Measurements from ENCODE around the gene ZFPM1. TPM values are rescaled to one million over a fixed set of nuclear protein-coding genes. Genes with fewer than 3 reads are reported as not detected.

Gene ZFPM1
- total and polyA plus RNA-seq, 4 donors: 0.88 to 8.8 (median 3.0) TPM

DNA sequence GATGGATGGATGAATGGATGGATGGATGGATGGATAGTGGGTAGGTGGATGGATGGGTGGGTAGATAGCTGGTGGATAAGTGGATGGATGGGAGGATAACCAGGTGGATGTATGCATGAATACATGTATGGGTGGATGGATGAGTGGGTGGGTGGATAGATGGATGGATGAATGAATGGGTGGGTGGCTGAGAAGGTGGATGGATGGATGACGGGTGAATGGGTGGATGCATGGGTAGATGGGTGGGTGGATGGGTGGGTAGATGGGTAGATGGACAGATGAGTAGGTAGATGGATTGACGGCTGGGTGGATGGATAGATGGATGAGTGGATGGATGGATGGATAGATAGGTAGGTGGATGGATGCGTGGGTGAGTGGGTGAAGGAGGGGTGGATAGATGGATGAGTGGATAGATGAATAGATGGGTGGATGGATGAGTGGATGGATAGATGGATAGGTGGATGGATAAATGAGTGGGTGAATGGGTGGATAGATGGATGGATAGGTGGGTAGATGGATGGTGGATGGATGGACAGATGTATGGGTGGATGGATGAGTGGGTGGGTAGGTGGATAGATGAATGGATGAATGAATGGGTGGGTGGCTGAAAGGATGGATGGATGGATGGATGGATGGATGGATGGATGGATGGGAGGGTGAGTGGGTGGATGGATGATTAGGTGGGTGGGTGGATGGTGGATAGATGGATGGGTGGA, 67.0 kb downstream of the ZFPM1 start:
- intact Hi-C loops (cut with DNase I): no loop called here
- no peak overlapping the region for H3K4me3 ChIP-seq (ENCODE audit: low read length in 2 of 2)
- 98 to 99% methylated on average over 3 of the region's 3 CpGs for WGBS, 2 donors
- no peak overlapping the region for H3K27ac ChIP-seq (ENCODE audit: low read depth in 1 of 2, low read length in 2 of 2)
- DNase-seq (no peak), ATAC-seq (ENCODE audit: low FRiP score) (no peak)
- H3K27me3 ChIP-seq (ENCODE audit: control insufficient read depth in 1 of 2, insufficient read depth in 2 of 2, low read length in 1 of 2): no peaks in the 10 kb centered on the region
- no peaks in the 10 kb centered on the region for H3K36me3 ChIP-seq (ENCODE audit: control insufficient read depth in 1 of 2, insufficient read depth in 2 of 2, low read length in 1 of 2)
- H3K4me1 ChIP-seq (ENCODE audit: control insufficient read depth in 1 of 2, insufficient read depth in 2 of 2, low read length in 2 of 2): no peaks in the 10 kb centered on the region
- no peaks in the 10 kb centered on the region for H3K9me3 ChIP-seq (ENCODE audit: control insufficient read depth, low read length)

DNA sequence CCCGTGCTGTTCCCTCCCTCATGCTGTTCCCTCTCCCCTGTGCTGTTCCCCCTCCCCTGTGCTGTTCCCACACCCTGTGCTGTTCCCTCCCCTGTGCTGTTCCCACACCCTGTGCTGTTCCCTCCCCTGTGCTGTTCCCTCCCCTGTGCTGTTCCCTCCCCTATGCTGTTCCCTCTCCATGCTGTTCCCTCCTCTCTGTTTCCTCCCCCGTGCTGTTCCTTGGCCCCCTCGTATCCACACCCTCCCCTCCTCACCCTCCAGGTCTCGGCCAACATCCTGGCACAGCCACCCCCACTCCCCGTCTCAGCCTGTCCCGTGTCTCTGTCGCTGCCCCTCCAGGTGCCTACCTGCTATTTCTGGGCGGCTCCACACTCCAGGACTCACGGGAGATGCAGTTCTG, 68.6 kb downstream of the ZFPM1 start:
- H3K36me3 ChIP-seq (ENCODE audit: control insufficient read depth in 1 of 2, insufficient read depth in 2 of 2, low read length in 1 of 2): no peaks in the 10 kb centered on the region
- no peaks in the 10 kb centered on the region for H3K9me3 ChIP-seq (ENCODE audit: control insufficient read depth, low read length)
- no peaks in the 10 kb centered on the region for H3K4me1 ChIP-seq (ENCODE audit: control insufficient read depth in 1 of 2, insufficient read depth in 2 of 2, low read length in 2 of 2)
- H3K27ac ChIP-seq (ENCODE audit: low read depth in 1 of 2, low read length in 2 of 2): no peak overlapping the region
- intact Hi-C loops (cut with DNase I): no loop called here
- H3K4me3 ChIP-seq (ENCODE audit: low read length in 2 of 2): no peak overlapping the region
- DNase-seq (no peak), ATAC-seq (ENCODE audit: low FRiP score) (no peak)
- H3K27me3 ChIP-seq (ENCODE audit: control insufficient read depth in 1 of 2, insufficient read depth in 2 of 2, low read length in 1 of 2): no peaks in the 10 kb centered on the region
- 86 to 87% methylated on average over 9 of the region's 9 CpGs for WGBS, 2 donors

DNA sequence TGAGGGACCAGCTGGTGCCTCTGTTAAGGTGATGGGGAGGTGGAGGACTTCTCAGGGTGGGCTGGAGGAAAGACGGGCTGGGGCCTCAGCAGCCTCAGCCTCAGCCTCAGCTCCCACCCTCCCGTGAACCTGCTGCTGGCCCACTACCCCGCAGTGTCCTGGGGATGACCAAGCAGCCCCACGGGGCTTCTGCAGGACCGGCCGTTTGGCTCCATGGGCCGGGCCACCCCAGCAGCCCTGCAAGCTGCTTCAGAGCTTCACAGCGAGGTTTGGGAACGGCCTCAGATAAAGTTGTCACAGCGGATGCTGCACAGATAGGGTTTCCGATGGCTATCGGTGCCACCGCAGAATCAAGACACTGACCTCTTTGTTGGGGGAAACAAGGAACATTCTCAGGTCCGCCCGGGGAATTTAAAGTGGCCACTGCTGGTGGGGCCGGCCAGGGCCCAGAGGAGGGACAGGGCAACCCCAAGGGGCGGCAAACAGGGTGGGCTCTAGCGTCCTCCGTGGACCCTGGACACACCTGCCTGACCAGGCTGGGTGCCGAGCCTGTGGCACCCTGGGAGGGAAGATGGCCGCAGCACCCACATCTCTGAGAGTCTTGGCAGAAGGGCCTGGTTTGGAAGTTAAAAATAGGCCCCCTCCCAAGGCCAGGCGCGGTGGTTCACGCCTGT, 69.3 kb downstream of the ZFPM1 start:
- H3K27ac ChIP-seq (ENCODE audit: low read depth in 1 of 2, low read length in 2 of 2): no peak overlapping the region
- H3K36me3 ChIP-seq (ENCODE audit: control insufficient read depth in 1 of 2, insufficient read depth in 2 of 2, low read length in 1 of 2): no peaks in the 10 kb centered on the region
- no peaks in the 10 kb centered on the region for H3K27me3 ChIP-seq (ENCODE audit: control insufficient read depth in 1 of 2, insufficient read depth in 2 of 2, low read length in 1 of 2)
- ATAC-seq (ENCODE audit: low FRiP score) (no peak), DNase-seq (no peak)
- no peak overlapping the region for H3K4me3 ChIP-seq (ENCODE audit: low read length in 2 of 2)
- H3K4me1 ChIP-seq (ENCODE audit: control insufficient read depth in 1 of 2, insufficient read depth in 2 of 2, low read length in 2 of 2): no peaks in the 10 kb centered on the region
- intact Hi-C loops (cut with DNase I): no loop called here
- 84% methylated on average over 24 of the region's 24 CpGs for WGBS, 2 donors
- no peaks in the 10 kb centered on the region for H3K9me3 ChIP-seq (ENCODE audit: control insufficient read depth, low read length)

DNA sequence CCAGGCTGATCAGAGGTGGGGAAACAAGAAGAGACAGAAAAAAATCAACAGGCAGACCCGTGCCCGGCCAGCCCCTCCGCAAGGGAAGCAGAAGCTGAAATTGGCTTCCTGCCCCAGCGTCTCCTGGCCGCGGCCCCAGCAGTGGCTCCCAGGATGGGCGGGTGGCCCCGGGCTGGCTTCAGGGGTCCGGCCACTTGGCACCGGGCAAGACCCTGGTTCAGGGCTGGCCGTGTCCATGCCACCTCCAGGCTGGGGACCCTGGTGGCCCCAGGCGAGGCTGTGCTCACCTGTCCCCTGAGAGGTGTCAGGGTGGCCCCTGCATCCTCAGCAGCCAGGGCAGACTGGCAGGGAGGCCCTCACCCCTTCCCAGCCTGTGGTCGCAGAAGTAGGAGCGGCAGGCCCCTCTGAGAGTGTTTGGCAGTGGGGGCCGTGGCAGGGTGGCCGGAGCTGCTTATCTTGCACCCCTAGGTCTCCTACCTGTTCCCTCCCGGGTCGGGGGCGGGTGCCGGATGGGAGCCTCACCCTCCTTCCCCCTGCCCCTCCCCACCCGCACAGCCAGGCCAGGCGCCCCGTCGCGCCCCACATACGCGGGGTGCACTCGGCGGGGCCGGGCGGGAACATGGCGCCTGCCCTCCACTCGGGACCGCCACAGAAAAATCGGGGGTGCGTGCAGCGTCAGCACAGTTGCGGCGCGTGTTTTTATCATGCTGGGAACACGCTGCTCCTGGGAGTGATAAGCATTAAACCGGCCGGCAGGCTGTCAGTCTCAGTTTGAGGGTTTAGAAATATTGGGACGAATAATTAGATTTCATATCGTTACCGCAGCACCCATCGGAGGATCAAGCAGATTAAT, 70.5 kb downstream of the ZFPM1 start:
- Histone ChIP-seq H3K36me3 (ENCODE audit: control insufficient read depth in 1 of 2, insufficient read depth in 2 of 2, low read length in 1 of 2) (no peaks in the 10 kb centered on the region), H3K27ac (ENCODE audit: low read depth in 1 of 2, low read length in 2 of 2) (no peak overlapping the region), H3K27me3 (ENCODE audit: control insufficient read depth in 1 of 2, insufficient read depth in 2 of 2, low read length in 1 of 2) (no peaks in the 10 kb centered on the region), H3K4me3 (ENCODE audit: low read length in 2 of 2) (no peak overlapping the region), H3K4me1 (ENCODE audit: control insufficient read depth in 1 of 2, insufficient read depth in 2 of 2, low read length in 2 of 2) (no peaks in the 10 kb centered on the region), H3K9me3 (ENCODE audit: control insufficient read depth, low read length) (no peaks in the 10 kb centered on the region)
- intact Hi-C loops (cut with DNase I): no loop called here
- DNase-seq (no peak), ATAC-seq (ENCODE audit: low FRiP score) (no peak)
- 64 to 75% methylated on average over 47 of the region's 47 CpGs for WGBS, 2 donors

DNA sequence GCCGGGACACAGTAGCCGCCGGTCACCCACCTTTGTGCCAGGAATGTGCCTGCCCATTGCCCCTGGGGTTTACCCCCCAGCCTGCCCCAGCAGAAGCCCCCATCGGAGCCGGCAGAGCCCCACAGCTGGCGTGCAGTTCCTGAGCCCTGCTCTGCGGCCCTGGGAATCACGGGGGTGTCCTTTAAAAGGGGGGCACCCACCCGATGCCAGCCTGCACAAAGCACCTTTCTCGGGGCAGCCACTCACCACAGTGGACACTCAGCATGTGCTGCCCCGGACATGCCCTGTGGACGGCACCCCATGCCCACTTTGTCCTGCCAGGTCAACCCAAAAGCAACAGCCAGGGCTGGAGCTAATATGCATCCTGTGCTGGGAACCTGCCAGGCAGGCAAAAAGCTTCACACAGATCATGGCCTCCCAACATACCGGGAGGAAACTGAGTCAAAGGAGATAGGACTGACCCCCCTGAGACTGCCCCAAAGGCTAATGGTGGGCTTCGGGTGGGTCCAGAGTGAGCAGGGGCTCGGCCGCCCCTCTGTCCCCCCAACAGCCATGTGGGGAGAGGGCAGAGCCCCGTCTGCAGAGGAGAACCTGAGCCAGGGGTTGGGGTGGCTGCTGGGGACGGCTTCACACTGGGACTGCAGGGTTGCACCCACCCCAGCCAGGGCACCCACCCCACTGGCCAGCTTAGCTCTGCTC, 71.3 kb downstream of the ZFPM1 start:
- no peaks in the 10 kb centered on the region for H3K27me3 ChIP-seq (ENCODE audit: control insufficient read depth in 1 of 2, insufficient read depth in 2 of 2, low read length in 1 of 2)
- ATAC-seq (ENCODE audit: low FRiP score) (no peak), DNase-seq (no peak)
- H3K27ac ChIP-seq (ENCODE audit: low read depth in 1 of 2, low read length in 2 of 2): no peak overlapping the region
- H3K4me3 ChIP-seq (ENCODE audit: low read length in 2 of 2): no peak overlapping the region
- H3K9me3 ChIP-seq (ENCODE audit: control insufficient read depth, low read length): no peaks in the 10 kb centered on the region
- 70 to 73% methylated on average over 18 of the region's 18 CpGs for WGBS, 2 donors
- no peaks in the 10 kb centered on the region for H3K4me1 ChIP-seq (ENCODE audit: control insufficient read depth in 1 of 2, insufficient read depth in 2 of 2, low read length in 2 of 2)
- H3K36me3 ChIP-seq (ENCODE audit: control insufficient read depth in 1 of 2, insufficient read depth in 2 of 2, low read length in 1 of 2): no peaks in the 10 kb centered on the region
- intact Hi-C loops (cut with DNase I): no loop called here

DNA sequence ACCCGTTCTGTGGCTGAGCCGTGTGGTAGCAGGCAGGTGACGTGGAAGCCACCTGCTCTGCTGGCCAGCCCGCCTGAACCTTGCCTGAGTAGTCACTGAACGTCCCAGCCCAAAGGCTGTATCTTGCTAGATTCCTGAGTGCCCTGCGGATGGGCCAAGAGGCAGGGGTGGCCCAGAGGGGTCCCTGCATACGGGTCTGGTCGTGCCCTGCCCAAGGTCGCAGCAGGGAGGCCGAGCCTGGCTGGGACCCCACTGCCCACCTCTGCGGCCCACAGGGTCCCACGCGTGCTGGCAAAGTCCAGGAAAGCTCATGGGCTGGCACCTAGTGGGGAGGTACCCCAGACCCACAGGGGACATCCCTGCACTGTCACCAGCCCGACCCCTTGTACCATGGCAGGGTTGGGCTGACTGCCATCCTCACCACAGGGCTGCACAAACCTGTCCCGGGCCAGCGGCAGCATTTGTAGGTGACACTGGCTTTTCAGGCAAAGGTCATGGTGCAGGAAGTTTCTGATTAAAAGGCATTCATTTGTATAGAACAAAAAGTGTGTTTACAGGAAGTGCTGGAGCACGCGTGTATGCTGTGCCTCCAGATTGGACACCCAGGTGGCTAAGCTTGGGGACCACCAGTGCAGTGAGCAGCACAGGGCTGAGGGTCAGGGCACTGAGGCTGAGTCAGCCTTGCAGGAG, 72.0 kb downstream of the ZFPM1 start:
- ATAC-seq (ENCODE audit: low FRiP score) (no peak), DNase-seq (no peak)
- intact Hi-C loops (cut with DNase I): loop anchor here in 1 of 2 donors (5.0 kb wide), 1 partner anchor 83 kb away; no protein-coding TSS in a partner anchor
- Histone ChIP-seq H3K9me3 (ENCODE audit: control insufficient read depth, low read length) (no peaks in the 10 kb centered on the region), H3K36me3 (ENCODE audit: control insufficient read depth in 1 of 2, insufficient read depth in 2 of 2, low read length in 1 of 2) (no peaks in the 10 kb centered on the region), H3K27ac (ENCODE audit: low read depth in 1 of 2, low read length in 2 of 2) (no peak overlapping the region), H3K4me1 (ENCODE audit: control insufficient read depth in 1 of 2, insufficient read depth in 2 of 2, low read length in 2 of 2) (no peaks in the 10 kb centered on the region), H3K4me3 (ENCODE audit: low read length in 2 of 2) (no peak overlapping the region), H3K27me3 (ENCODE audit: control insufficient read depth in 1 of 2, insufficient read depth in 2 of 2, low read length in 1 of 2) (no peaks in the 10 kb centered on the region)
- WGBS, 2 donors: 72 to 74% methylated on average over 18 of the region's 18 CpGs

DNA sequence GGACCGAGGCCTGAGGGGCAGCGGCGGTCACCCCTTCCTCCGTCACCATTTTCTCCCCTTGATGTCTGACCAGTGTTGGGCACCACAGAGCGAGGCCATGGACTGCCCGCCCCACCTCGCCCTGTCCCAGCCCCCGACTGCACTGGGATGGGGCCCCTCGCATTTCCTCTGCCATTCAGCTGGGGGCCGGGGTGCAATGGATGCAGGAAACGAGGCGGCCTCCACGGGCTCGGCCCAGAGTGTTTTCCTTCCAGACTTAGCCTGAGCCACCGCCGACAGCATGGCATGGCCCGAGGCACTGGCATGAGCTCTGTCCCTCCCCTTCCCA, 72.5 kb downstream of the ZFPM1 start:
- DNase-seq (no peak), ATAC-seq (ENCODE audit: low FRiP score) (no peak)
- no peak overlapping the region for H3K4me3 ChIP-seq (ENCODE audit: low read length in 2 of 2)
- H3K27ac ChIP-seq (ENCODE audit: low read depth in 1 of 2, low read length in 2 of 2): no peak overlapping the region
- H3K9me3 ChIP-seq (ENCODE audit: control insufficient read depth, low read length): no peaks in the 10 kb centered on the region
- WGBS, 2 donors: 71 to 75% methylated on average over 17 of the region's 17 CpGs
- H3K36me3 ChIP-seq (ENCODE audit: control insufficient read depth in 1 of 2, insufficient read depth in 2 of 2, low read length in 1 of 2): no peaks in the 10 kb centered on the region
- no peaks in the 10 kb centered on the region for H3K4me1 ChIP-seq (ENCODE audit: control insufficient read depth in 1 of 2, insufficient read depth in 2 of 2, low read length in 2 of 2)
- H3K27me3 ChIP-seq (ENCODE audit: control insufficient read depth in 1 of 2, insufficient read depth in 2 of 2, low read length in 1 of 2): no peaks in the 10 kb centered on the region
- intact Hi-C loops (cut with DNase I): loop anchor here in 1 of 2 donors (5.0 kb wide), 1 partner anchor 83 kb away; no protein-coding TSS in a partner anchor
